IPS-15b (cell line): ENCODE measurements around the gene CSF1R.
"Not testable (repeated sequence)": the region's sequence is repeated elsewhere in the genome, so short reads cannot be mapped to it uniquely, and the experiment has no call there.

Experiments
- H3K27me3 ChIP-seq: one replicate; pipeline ENCODE4 v1.6.1; 2013; ENCODE audit warnings: low read length; ENCODE audit not compliant: control insufficient read depth, insufficient read depth
- H3K36me3 ChIP-seq: one replicate; pipeline ENCODE4 v1.6.1; 2013; ENCODE audit warnings: low read length; ENCODE audit not compliant: control insufficient read depth, insufficient read depth
- H3K4me1 ChIP-seq: one replicate; pipeline ENCODE4 v1.6.1; 2013; ENCODE audit warnings: mild to moderate bottlenecking, low read length; ENCODE audit not compliant: control insufficient read depth, insufficient read depth
- H3K4me3 ChIP-seq: one replicate; pipeline ENCODE4 v1.5.1; 2013; ENCODE audit warnings: low read depth, low read length
- H3K9ac ChIP-seq: one replicate; pipeline ENCODE4 v1.6.1; 2013; ENCODE audit warnings: low read depth, mild to moderate bottlenecking, low read length
- H3K9me3 ChIP-seq: one replicate; pipeline ENCODE4 v1.6.1; 2013; ENCODE audit warnings: mild to moderate bottlenecking, low read length; ENCODE audit not compliant: control insufficient read depth, insufficient read depth

CSF1R gene

GRCh38 chr5:150043657-150044328, 42.6 kb downstream of the CSF1R start:
- Histone ChIP-seq H3K4me1 (no peaks in the 10 kb centered on the region), H3K27me3 (no peaks in the 10 kb centered on the region), H3K4me3 (no peak overlapping the region), H3K9me3 (no peaks in the 10 kb centered on the region), H3K9ac (no peak overlapping the region), H3K36me3 (peaks cover 55% of the 10 kb centered on the region)

GRCh38 chr5:150042459-150042858, 43.9 kb downstream of the CSF1R start:
- H3K4me3 ChIP-seq = no peak overlapping the region
- peaks cover 42% of the 10 kb centered on the region for H3K36me3 ChIP-seq
- no peaks in the 10 kb centered on the region for H3K9me3 ChIP-seq
- no peaks in the 10 kb centered on the region for H3K27me3 ChIP-seq
- no peak overlapping the region for H3K9ac ChIP-seq
- no peaks in the 10 kb centered on the region for H3K4me1 ChIP-seq

- H3K9ac ChIP-seq = no peak overlapping the region
- H3K4me3 ChIP-seq = no peak overlapping the region
- no peaks in the 10 kb centered on the region for H3K9me3 ChIP-seq
- H3K4me1 ChIP-seq = no peaks in the 10 kb centered on the region
- H3K36me3 ChIP-seq = peaks cover 22% of the 10 kb centered on the region
- no peaks in the 10 kb centered on the region for H3K27me3 ChIP-seq
These were observed 47.8 kb downstream of the CSF1R start for GRCh38 chr5:150038547-150038946.

- Histone ChIP-seq H3K4me1 (no peaks in the 10 kb centered on the region), H3K4me3 (no peak overlapping the region), H3K9ac (no peak overlapping the region), H3K9me3 (no peaks in the 10 kb centered on the region), H3K36me3 (peaks cover 20% of the 10 kb centered on the region), H3K27me3 (no peaks in the 10 kb centered on the region)
These were observed 49.8 kb downstream of the CSF1R start for GRCh38 chr5:150036513-150036912.

GRCh38 chr5:150035139-150035895, 51.0 kb downstream of the CSF1R start:
- Histone ChIP-seq H3K9me3 (no peaks in the 10 kb centered on the region), H3K4me3 (no peak overlapping the region), H3K9ac (no peak overlapping the region), H3K27me3 (no peaks in the 10 kb centered on the region), H3K36me3 (peaks cover 16% of the 10 kb centered on the region), H3K4me1 (no peaks in the 10 kb centered on the region)

GRCh38 chr5:150034662-150035061, 51.7 kb downstream of the CSF1R start:
- Histone ChIP-seq H3K27me3 (no peaks in the 10 kb centered on the region), H3K9ac (no peak overlapping the region), H3K4me3 (no peak overlapping the region), H3K9me3 (no peaks in the 10 kb centered on the region), H3K36me3 (peaks cover 16% of the 10 kb centered on the region), H3K4me1 (no peaks in the 10 kb centered on the region)

GRCh38 chr5:150033334-150033733, 53.0 kb downstream of the CSF1R start:
- no peaks in the 10 kb centered on the region for H3K9me3 ChIP-seq
- H3K4me1 ChIP-seq = no peaks in the 10 kb centered on the region
- peaks cover 16% of the 10 kb centered on the region for H3K36me3 ChIP-seq

GRCh38 chr5:150028047-150028446, 58.3 kb downstream of the CSF1R start:
- H3K4me3 ChIP-seq, H3K4me1 ChIP-seq, H3K9me3 ChIP-seq, H3K27me3 ChIP-seq, H3K9ac ChIP-seq: not testable (repeated sequence)
- H3K36me3 ChIP-seq = peaks cover 30% of the 10 kb centered on the region

More at GRCh38 chr5:150033334-150033733, 53.0 kb downstream of the CSF1R start:
- Histone ChIP-seq H3K27me3 (no peaks in the 10 kb centered on the region), H3K4me3 (no peak overlapping the region), H3K9ac (no peak overlapping the region)

GRCh38 chr5:150026682-150027172, 59.6 kb downstream of the CSF1R start:
- no peaks in the 10 kb centered on the region for H3K27me3 ChIP-seq
- no peak overlapping the region for H3K9ac ChIP-seq
- no peaks in the 10 kb centered on the region for H3K9me3 ChIP-seq
- H3K36me3 ChIP-seq = peaks cover 26% of the 10 kb centered on the region
- H3K4me3 ChIP-seq = no peak overlapping the region
- H3K4me1 ChIP-seq = no peaks in the 10 kb centered on the region

- Histone ChIP-seq H3K9me3 (no peaks in the 10 kb centered on the region), H3K4me3 (no peak overlapping the region), H3K27me3 (no peaks in the 10 kb centered on the region), H3K9ac (no peak overlapping the region), H3K4me1 (no peaks in the 10 kb centered on the region), H3K36me3 (peaks cover 22% of the 10 kb centered on the region)
These were observed 61.9 kb downstream of the CSF1R start for GRCh38 chr5:150024346-150024984.

GRCh38 chr5:150023136-150023535, 63.2 kb downstream of the CSF1R start:
- no peaks in the 10 kb centered on the region for H3K27me3 ChIP-seq
- H3K4me3 ChIP-seq = no peak overlapping the region
- H3K9me3 ChIP-seq = no peaks in the 10 kb centered on the region
- no peaks in the 10 kb centered on the region for H3K4me1 ChIP-seq
- no peak overlapping the region for H3K9ac ChIP-seq
- peaks cover 25% of the 10 kb centered on the region for H3K36me3 ChIP-seq
